ENCODE measurements around the gene IFIT3.

The IFIT3 gene

GRCh38 chr10:89363729-89364442 is 36.1 kb downstream of the IFIT3 start:
- DNase-seq = no peak

DNA sequence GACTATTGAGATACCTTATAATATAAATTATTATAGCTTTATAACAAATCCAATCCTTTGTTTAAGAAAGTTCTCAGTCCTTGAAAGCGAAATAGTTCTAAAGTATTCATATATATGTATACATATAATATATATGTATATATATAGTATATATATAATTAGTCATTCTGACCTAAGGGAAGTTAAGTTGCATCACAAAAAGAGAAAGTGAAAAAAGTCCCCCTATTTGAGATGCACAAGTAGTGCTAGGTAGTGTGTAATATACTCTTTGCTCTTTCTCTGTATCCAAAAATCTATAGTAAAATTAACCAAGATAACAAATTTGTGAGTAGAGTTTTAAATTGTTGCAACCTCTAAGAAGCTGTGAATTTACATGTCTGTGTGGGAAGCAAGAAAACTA is 36.7 kb downstream of the IFIT3 start:
- DNase-seq = no peak

DNA sequence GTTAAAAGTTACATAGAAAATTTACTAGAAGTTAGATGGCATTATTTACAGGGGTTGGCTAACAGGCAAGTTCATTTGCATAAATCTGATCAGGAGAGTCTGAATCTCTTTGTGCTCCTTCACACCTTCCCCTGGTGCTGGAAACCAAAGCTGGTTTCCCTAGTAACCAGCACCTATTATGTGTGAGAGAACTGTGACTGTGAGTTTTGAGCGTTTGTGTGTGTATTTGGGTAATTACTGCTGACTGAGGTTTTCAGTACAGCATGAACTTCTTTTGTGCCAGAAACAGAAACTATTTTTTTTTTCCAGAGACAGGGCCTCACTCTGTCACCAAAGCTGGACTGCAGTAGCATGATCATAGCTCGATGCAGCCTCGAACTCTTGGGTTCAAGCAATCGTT is 39.7 kb downstream of the IFIT3 start:
- DNase-seq = no peak

DNA sequence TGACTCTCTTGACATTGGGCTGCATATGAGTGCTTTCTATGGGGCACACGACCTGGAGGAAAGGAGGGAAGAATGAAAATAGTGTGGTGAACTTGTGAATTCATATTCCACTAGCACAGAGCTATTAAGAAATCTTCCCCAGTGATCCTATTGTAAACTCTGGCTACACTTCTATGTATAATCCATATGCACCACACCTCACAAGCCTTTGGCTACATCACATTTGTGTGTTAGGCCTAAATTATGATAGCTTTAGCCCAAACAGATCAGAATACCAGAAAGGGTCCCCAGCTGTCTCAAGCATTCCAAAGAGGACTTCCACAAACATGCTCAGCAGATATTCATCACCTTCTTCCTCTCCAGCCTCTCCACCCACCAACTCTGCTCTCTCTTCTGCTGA is 40.3 kb downstream of the IFIT3 start:
- no peak for DNase-seq

DNA sequence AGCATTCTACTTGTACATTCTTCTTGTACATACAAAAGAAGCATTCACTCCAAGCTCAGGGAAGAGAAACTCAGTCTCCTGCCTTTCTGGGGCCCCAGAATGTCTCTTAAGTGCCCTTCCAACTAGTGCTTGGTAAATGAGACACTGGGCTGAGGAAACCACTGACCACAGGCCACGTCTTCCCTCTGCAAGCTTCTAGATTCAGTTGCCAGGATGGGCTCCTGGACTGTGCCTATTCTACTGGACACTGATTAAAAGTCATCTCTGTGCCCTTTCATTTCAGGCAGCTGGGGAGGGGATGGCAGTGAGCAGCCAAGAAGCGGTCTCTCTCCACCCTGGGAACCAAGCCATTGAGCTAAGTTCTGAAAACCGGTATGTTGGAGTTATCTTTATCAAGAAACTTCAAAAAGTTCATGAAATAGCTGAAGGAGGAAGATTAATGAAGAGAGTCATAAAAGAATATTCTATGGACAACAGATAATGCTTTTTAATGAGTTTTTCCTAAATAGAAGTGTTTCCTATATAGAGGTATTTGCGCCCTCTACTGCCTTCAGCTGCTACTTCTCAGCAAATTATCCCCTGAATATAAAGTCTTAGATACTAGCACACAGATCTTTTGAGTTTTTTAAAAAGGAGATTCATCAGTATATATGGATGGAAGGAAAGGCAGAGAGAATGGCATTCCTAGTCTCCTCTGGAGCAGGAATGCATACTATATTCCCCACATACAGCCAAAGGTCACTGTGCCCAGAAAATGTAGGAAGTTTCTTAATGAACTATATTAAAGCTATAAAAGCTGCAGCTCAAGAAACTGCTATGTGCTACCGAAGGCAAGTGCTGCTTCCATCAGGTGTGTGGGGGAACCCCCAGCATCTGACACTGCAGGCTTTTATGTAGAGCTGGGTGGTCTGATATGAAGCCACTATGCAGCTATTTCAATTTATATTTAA is 41.6 kb downstream of the IFIT3 start:
- no peak for DNase-seq

DNA sequence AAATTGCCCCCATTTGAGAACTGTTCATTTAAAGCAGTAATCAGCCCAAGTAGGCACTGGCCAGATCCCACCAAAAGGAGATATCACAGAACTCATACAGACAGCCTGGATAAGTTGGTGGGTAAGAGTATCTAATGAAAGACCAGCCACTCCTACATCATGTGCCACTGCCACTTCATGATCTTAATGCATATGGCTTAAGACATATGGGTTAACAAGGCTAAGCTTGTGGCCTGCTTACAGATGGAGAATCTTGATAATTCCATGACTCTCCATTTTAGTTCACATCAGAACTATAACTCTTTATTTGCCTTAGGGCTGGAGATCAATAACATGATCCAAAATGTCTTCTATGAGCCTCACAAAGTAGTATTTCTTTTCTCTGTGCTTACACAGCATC is 43.3 kb downstream of the IFIT3 start:
- no peak for DNase-seq

GRCh38 chr10:89371987-89372386 is 44.2 kb downstream of the IFIT3 start:
- DNase-seq = no peak

GRCh38 chr10:89373916-89374711 is 46.3 kb downstream of the IFIT3 start:
- DNase-seq = no peak

DNA sequence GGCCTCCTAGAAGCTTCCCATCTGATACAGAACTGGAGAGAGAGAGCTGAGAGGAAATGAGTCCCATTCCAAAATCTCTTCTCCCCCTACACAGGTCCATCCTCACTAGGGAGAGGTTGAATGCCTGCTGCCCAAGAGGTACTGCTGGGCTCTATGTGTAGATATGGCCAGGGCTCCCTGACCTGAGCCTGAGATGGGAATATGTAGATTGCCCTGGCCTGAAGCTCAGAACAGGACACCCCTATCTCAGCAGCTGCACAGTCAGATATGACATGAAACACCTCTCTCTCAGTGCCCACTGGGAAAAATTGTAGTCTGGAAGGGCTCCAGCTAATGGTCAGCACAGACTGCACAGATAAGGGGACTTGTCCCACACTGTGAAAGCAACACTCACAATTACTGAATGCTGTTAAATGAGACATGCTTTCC is 46.9 kb downstream of the IFIT3 start:
- no peak for DNase-seq

- DNase-seq = no peak
Observed at GRCh38 chr10:89377705-89378637, 50.2 kb downstream of the IFIT3 start, which contains the start of gene IFIT1B. Gene IFIT1B (plus strand): TSS chr10:89378056. CDS start chr10:89378136, 80 bp downstream.

DNA sequence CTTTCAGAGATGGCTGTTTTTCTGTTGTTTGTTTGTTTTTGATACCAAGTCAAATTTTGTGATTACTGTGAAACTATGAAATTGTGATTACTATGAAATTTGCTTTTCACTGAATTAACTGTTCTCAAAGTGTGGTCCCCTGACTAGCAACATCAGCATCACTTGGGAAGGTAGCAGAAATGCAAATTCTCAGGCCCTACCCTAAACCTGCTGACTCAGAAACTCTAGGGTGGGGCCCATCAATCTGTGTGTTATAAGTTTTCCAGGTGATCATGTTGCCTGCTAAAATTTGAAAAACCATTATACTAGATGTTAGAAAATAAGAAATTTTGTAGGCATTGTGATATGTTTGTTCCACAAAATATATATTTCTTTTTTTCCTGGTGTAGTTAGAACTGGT is 51.3 kb downstream of the IFIT3 start:
- DNase-seq = no peak

- no peak for DNase-seq
Observed at GRCh38 chr10:89382757-89383156, 55.0 kb downstream of the IFIT3 start.

- no peak for DNase-seq
Observed at GRCh38 chr10:89384474-89385340, 56.9 kb downstream of the IFIT3 start.

- DNase-seq = no peak
Observed at GRCh38 chr10:89388806-89389205, 61.0 kb downstream of the IFIT3 start.

GRCh38 chr10:89389254-89389653 is 61.5 kb downstream of the IFIT3 start:
- peak; percentile 1 for DNase-seq
